Spinal cord (tissue), 10 donors: ENCODE measurements around the gene PGF. TPM values are rescaled to one million over a fixed set of nuclear protein-coding genes. Genes with fewer than 3 reads are reported as not detected.

Experiments used
- DNase-seq, 6 donors: peaks; one replicate each; pipeline versions ENCODE4 v3.0.0 to v3.0.0-alpha.2; 2013 to 2015; ENCODE audit warnings: low spot score in 6 of 6, low read depth in 4 of 6
- H3K27ac ChIP-seq: one replicate; pipeline ENCODE4 v1.5.1; 2013; ENCODE audit warnings: low read depth, low read length, control low read depth
- H3K27me3 ChIP-seq: one replicate; pipeline ENCODE4 v1.6.1; 2013; ENCODE audit warnings: low read length; ENCODE audit not compliant: control insufficient read depth, insufficient read depth
- H3K36me3 ChIP-seq: one replicate; pipeline ENCODE4 v1.6.1; 2013; ENCODE audit warnings: low read length; ENCODE audit not compliant: control insufficient read depth, insufficient read depth
- H3K4me1 ChIP-seq: one replicate; pipeline ENCODE4 v1.6.1; 2013; ENCODE audit warnings: low read length; ENCODE audit not compliant: control insufficient read depth, insufficient read depth
- H3K4me3 ChIP-seq: one replicate; pipeline ENCODE4 v1.5.1; 2013; ENCODE audit warnings: low read depth, low read length, control low read depth
- H3K9me3 ChIP-seq: one replicate; pipeline ENCODE4 v1.6.1; 2013; ENCODE audit warnings: low read length; ENCODE audit not compliant: control insufficient read depth, insufficient read depth
- WGBS: methylation state at CpG from one replicate; pipeline ENCODE4 v1.1.5; 2013; ENCODE audit warnings: missing lambda C conversion rate; ENCODE audit not compliant: insufficient coverage; 5-methylcytosine and 5-hydroxymethylcytosine counted together
- polyA plus RNA-seq, 2 donors: library from polyadenylated mRNA; unstranded; fragments of 120-200 nt; gene quantifications; one replicate each; pipeline ENCODE4 v1.2.1, GENCODE V29; 2013; ENCODE audit not compliant: insufficient read length in 2 of 2
- total RNA-seq, 2 donors: library from RNA; depleted of rRNA in 1 of 2; stranded (reverse); fragments of 120-200 nt in 1 of 2; fragments of >200 nt in 1 of 2; gene quantifications; one replicate each; pipeline versions ENCODE4 v1.2.3 to v1.2.4, GENCODE V29; 2013 to 2014
- donor health status: healthy.

Gene PGF
- total and polyA plus RNA-seq, 4 donors, result 5.7 to 23.0 (median 10.8) TPM

DNA sequence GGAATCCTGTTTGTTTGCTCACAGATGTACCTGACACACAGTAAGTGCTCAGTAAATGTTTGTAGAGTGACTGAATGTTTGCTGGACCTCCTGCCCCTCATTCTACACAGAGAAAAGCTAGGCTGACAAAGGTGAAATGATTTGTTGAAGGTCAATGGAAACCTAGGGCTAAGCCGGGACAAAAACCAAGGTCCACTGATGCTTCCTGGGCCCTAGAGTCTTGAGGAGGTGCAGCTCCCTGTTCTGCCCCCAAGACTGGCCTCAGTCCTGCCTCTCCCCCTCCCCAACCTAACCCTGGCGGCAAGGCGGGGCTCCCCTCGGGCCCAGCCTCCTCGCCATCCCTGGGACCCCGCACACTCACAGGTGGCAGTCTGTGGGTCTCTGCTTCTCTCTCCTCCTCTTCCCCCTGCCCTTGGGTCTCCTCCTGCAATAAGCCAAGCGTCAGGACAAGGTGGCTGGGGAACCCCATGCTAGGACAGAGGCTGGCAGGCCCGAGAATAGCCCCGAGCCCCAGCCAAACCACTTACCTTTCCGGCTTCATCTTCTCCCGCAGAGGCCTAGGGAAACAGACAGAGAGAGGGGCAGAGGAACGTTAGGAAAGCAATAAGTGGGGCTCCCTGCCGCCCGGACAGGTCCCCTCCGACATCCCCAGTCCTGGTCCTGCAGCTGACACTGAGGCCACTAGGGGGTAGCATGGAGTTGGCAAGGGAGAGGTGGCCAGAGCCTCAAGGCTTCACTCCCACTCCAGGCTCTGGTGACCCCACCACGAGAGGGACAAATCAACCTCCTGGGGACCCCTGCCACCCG lies 9.3 kb downstream of the PGF start:
- H3K36me3 ChIP-seq, result peaks cover 28% of the 10 kb centered on the region
- 42% methylated on average over 15 of the region's 17 CpGs for WGBS
- H3K9me3 ChIP-seq, result no peaks in the 10 kb centered on the region
- DNase-seq, result peak in 4 of 6 donors; percentile 44 to 87 (median 70)
- H3K4me1 ChIP-seq, result peaks cover 43% of the 10 kb centered on the region
- H3K27me3 ChIP-seq, result no peaks in the 10 kb centered on the region
- H3K4me3 ChIP-seq, result no peak overlapping the region
- no peak overlapping the region for H3K27ac ChIP-seq

DNA sequence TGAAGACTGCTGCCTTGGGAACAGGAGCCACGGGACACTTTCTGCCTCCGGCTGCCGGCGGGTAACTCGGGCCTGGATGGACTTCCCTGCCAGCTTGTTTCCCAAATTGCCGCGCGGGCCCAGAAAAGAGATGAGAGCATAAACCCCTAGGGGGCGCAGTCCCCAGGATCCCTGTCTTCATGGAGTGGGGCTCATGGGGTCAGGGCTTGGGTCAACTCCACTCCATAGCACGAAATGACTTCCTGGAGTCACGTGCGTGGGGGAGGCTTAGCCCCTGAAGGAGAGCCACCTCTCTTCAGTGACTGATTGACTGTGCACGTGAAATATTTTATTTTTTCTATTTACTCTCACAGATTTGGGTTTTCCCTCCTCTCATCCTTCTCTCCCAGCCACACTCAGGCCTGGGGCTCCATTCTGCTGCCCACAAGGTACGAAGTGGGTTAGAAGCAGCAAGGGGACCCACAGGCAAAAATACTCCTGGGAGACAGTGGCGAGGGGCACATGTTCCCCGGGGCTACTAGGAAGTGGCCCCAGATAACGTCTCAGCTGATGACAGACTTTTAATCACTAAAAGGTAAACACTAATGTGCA lies 10.0 kb downstream of the PGF start:
- WGBS, result 52% methylated on average over 15 of the region's 17 CpGs
- Histone ChIP-seq H3K36me3 (peaks cover 28% of the 10 kb centered on the region), H3K27me3 (no peaks in the 10 kb centered on the region), H3K27ac (no peak overlapping the region), H3K9me3 (no peaks in the 10 kb centered on the region), H3K4me3 (no peak overlapping the region), H3K4me1 (peaks cover 42% of the 10 kb centered on the region)
- DNase-seq, result no peak

DNA sequence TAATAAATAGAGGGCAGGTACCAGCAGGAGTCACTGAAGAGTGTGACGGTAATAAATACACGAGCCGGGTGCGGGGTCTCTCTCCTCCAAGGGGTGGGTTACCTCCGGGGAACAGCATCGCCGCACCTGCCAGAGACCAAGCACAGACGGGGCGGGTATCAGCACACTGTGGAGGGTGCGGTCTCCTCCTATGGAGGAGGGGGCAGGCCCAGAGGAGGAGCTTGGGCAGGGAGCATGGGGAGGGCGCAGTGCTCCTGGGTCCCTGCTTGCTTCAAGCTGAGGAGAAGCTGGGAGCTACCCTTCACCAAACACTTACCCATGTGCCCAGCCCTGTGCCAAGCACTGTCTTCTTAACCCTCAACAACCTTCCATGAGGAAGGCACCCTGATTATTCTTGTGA lies 12.8 kb downstream of the PGF start:
- Histone ChIP-seq H3K36me3 (peaks cover 12% of the 10 kb centered on the region), H3K27ac (no peak overlapping the region), H3K27me3 (no peaks in the 10 kb centered on the region), H3K4me3 (no peak overlapping the region), H3K4me1 (peaks cover 40% of the 10 kb centered on the region), H3K9me3 (no peaks in the 10 kb centered on the region)
- 50% methylated on average over 7 of the region's 11 CpGs for WGBS
- no peak for DNase-seq

DNA sequence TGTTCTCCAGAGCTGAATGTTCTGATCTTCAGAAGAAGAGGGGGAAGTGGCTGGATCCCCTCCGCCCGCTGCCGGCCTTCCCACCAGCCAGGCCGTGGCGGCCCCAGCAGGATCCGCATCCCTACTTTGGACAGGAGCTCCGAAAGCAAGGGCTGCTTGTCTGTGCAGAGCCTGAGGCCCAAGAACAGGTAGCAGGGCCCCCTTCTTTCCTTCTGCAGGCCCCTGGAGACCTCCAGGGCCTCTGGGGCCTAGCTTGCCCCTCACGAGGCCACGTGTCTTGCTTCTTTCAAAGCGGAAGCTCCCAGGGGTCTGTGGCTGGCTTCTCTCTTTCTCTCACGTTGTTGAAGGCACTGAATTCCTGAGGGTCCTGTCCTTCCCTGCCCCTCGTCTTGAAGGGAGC lies 13.2 kb downstream of the PGF start:
- H3K4me3 ChIP-seq, result no peak overlapping the region
- H3K27me3 ChIP-seq, result no peaks in the 10 kb centered on the region
- peaks cover 40% of the 10 kb centered on the region for H3K4me1 ChIP-seq
- peak overlapping the region; percentile 61 for H3K27ac ChIP-seq
- peaks cover 12% of the 10 kb centered on the region for H3K36me3 ChIP-seq
- WGBS, result 67% methylated on average over 12 of the region's 12 CpGs
- H3K9me3 ChIP-seq, result no peaks in the 10 kb centered on the region
- DNase-seq, result no peak

DNA sequence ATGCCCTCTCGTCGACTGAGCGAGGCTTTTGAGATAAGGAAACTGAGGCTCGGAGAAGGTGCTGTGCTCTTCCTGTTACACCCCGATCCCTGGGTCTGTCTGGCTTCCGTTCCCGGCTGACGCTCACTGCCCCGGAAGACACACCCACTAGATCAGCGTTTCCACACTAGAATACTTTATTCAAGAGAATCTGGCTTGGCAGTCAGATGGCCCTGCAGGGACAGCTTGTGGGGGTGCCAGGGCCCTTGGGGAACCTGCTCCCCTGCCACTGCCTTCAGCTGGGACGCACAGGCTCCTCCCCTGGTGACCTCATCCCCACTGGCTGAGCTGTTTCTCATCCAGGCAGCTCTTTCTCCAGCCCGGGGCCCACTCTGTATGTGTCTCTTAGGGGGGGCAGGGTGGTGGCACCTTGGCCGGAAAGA lies 13.7 kb downstream of the PGF start:
- Histone ChIP-seq H3K27me3 (no peaks in the 10 kb centered on the region), H3K4me3 (no peak overlapping the region), H3K4me1 (peaks cover 35% of the 10 kb centered on the region), H3K27ac (peak overlapping the region; percentile 61), H3K36me3 (peaks cover 12% of the 10 kb centered on the region), H3K9me3 (no peaks in the 10 kb centered on the region)
- WGBS, result 78% methylated on average over 11 of the region's 13 CpGs
- DNase-seq, result no peak

DNA sequence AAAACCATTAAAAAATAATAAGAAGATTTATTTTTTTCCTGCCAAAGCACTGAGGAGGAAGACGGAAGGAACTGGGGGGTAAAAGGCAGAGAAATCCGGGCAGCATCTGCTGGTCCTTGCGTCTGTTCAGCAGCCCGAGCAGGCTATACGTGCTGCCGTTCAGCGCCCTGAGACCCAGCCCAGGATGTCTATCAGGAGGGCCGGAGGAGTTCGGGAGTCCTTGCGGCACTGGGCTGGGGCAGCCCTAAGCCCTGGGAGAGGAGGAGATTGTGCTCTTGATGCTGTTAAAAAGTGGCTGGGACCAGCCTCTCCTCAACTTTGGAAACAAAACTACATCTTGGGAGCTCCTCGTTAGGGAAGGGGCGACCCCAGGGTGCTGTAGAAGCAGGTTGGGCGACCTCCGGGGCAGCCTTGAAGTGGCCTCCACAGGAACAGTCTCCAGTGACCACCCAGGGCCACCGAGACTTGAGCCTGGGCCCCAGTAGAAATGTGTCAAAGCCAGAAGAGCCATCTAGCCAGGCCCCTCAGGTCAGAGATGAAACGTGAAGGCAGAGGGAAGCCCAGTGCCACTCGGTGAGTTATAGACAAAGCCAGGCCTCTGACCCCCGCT lies 14.3 kb downstream of the PGF start:
- DNase-seq, result no peak
- Histone ChIP-seq H3K9me3 (no peaks in the 10 kb centered on the region), H3K27me3 (no peaks in the 10 kb centered on the region), H3K4me3 (no peak overlapping the region), H3K27ac (peak overlapping the region; percentile 61), H3K4me1 (peaks cover 29% of the 10 kb centered on the region), H3K36me3 (peaks cover 9% of the 10 kb centered on the region)
- WGBS, result 85% methylated on average over 16 of the region's 18 CpGs

DNA sequence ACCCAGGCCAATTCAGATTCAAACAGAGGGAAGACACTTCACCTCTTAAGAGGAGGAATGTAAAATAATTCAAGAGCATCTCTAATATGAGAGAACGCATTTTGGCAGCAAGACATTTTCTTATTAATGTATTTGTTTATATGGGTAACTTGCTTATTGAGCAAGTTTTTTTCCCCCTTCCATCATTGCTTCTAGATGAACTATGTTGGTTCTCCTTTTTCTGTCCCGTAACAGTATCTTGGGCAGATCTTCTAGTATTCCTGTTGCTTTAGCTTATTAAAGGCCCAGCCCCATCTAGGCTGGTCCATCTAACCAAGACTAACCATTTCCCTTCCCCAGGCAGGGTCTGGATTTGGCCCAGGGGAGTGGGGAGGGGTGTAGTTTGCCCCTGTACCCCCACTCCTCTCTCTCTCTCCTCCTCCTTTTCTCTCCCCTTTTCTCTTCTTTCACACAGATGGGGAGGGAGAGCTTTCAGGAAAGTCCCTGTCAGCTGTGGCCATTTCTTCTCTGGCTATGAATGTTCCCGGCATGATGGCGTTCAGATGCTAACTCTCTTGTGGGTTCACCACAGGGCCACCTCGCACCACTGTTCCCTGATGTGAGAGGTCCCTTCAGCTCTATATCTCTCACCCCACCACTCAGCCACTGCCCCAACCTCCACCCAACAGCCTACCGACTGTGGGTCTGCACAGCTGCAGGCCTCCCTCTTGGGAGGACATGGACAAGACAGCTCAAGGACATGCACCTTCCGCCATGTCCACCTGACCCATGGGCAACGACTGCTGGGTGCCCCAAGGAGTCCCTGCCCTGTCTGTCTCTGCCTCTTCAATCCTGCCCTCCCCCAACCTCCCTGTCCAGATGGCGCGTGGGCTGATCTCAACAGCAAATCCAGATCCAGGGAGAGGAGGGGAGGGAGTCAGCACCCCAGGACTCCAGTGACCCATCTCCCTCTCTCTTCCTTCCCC lies 16.6 kb downstream of the PGF start:
- Histone ChIP-seq H3K4me3 (no peak overlapping the region), H3K36me3 (peaks cover 7% of the 10 kb centered on the region), H3K27me3 (no peaks in the 10 kb centered on the region), H3K4me1 (peaks cover 32% of the 10 kb centered on the region), H3K9me3 (no peaks in the 10 kb centered on the region), H3K27ac (no peak overlapping the region)
- 97% methylated on average over 6 of the region's 10 CpGs for WGBS
- DNase-seq, result no peak

DNA sequence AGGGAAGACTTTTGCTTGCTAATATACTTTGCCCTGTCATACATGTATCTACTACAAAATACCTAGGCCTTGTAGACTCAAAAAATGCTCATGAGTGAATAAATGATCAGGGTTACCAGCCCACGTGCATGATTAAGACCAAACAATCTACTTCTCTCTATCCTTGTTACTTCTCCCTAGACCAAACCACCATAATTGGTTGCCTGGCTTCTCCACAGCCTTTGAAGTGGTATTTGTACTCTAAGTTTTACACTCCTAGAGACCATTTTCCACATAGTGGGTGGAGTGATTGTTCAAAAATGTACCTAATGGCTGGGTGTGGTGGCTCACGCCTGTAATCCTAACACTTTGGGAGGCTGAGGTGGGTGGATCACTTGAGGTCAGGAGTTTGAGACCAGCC lies 18.2 kb downstream of the PGF start:
- Histone ChIP-seq H3K4me3 (no peak overlapping the region), H3K4me1 (peaks cover 26% of the 10 kb centered on the region), H3K27me3 (no peaks in the 10 kb centered on the region), H3K36me3 (peaks cover 5% of the 10 kb centered on the region), H3K9me3 (no peaks in the 10 kb centered on the region), H3K27ac (no peak overlapping the region)
- no peak for DNase-seq
- WGBS, result no CpG with 5 or more reads among the region's 2 CpGs

DNA sequence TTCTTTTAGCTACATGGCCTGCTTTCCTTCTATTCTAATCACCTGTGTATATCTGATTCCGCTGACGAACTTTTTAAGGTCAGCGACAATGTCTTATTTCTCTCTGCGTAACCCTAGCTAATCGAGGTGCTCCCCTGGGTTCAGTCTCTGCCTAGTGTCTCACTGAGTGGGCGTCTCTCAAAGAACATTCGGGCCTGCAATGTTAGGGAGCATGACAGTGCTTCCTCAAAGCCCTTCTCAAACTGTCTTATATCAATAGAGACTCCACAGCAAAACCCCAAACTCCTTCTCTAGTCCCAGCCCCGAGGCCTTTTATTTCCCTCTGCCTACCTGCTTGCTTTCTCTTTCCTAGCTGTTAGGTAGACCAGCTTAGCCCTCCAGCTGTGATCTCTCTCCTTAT lies 18.7 kb downstream of the PGF start:
- 88% methylated on average over 8 of the region's 8 CpGs for WGBS

More for the DNA sequence above, 18.7 kb downstream of the PGF start:
- Histone ChIP-seq H3K9me3 (no peaks in the 10 kb centered on the region), H3K27ac (no peak overlapping the region), H3K36me3 (peaks cover 1% of the 10 kb centered on the region), H3K4me3 (no peak overlapping the region), H3K27me3 (no peaks in the 10 kb centered on the region), H3K4me1 (peaks cover 22% of the 10 kb centered on the region)
- DNase-seq, result no peak
